ENCODE results near the gene NDNF.

NDNF gene

GRCh38 chr4:121072224-121073003 lies at the start of gene NDNF:
NDNF (minus strand) TSS chr4:121072535; CDS start chr4:121045837, 26,698 bp downstream.
- H3K9ac ChIP-seq (ENCODE audit: low read depth, low read length), result peak within 1 kb of the TSS; percentile 90
- H3K4me1 ChIP-seq (ENCODE audit: insufficient read depth, low read length), result 0 out of 2 replicates have a peak, but pooled peaks cover 8% of the 10 kb centered on the region
- H3K9me3 ChIP-seq (ENCODE audit: control insufficient read depth, insufficient read depth, low read length), result no peaks in the 10 kb centered on the region
- H3K36me3 ChIP-seq (ENCODE audit: insufficient read depth, low read length), result no peaks in the 10 kb centered on the region

DNA sequence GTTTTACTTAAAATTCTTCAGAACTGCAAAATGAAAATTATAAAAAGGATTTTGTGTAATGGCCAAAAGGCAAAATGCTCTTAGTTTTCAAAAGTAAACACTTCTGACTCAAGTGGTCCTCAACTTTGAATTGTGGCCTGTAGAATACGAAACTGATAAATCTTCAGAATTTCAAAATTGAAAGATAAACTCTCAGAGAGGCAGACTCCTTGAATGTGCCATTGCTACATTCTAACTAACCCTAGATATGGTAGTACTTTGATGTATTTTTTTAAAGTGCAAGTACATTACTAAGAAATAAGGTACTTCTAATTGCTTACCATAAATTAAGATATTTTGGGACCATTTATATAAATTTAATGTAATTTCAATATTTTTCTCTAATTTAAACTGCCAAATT lies 47.4 kb upstream of the NDNF start:
- Histone ChIP-seq H3K9me3 (ENCODE audit: control insufficient read depth, insufficient read depth, low read length) (no peaks in the 10 kb centered on the region), H3K4me1 (ENCODE audit: insufficient read depth, low read length) (no peaks in the 10 kb centered on the region), H3K9ac (ENCODE audit: low read depth, low read length) (no peak overlapping the region), H3K36me3 (ENCODE audit: insufficient read depth, low read length) (no peaks in the 10 kb centered on the region)

GRCh38 chr4:121118344-121118743 lies 46.0 kb upstream of the NDNF start:
- Histone ChIP-seq H3K9ac (ENCODE audit: low read depth, low read length) (no peak overlapping the region), H3K9me3 (ENCODE audit: control insufficient read depth, insufficient read depth, low read length) (no peaks in the 10 kb centered on the region), H3K36me3 (ENCODE audit: insufficient read depth, low read length) (no peaks in the 10 kb centered on the region), H3K4me1 (ENCODE audit: insufficient read depth, low read length) (no peaks in the 10 kb centered on the region)

GRCh38 chr4:121114756-121115155 lies 42.4 kb upstream of the NDNF start:
- no peaks in the 10 kb centered on the region for H3K36me3 ChIP-seq (ENCODE audit: insufficient read depth, low read length)
- no peaks in the 10 kb centered on the region for H3K4me1 ChIP-seq (ENCODE audit: insufficient read depth, low read length)
- H3K9ac ChIP-seq (ENCODE audit: low read depth, low read length), result no peak overlapping the region
- H3K9me3 ChIP-seq (ENCODE audit: control insufficient read depth, insufficient read depth, low read length), result peaks cover 2% of the 10 kb centered on the region; the same call in 1 of the 2 replicates

GRCh38 chr4:121112530-121112929 lies 40.2 kb upstream of the NDNF start:
- no peak overlapping the region for H3K9ac ChIP-seq (ENCODE audit: low read depth, low read length)
- no peaks in the 10 kb centered on the region for H3K36me3 ChIP-seq (ENCODE audit: insufficient read depth, low read length)
- H3K4me1 ChIP-seq (ENCODE audit: insufficient read depth, low read length), result no peaks in the 10 kb centered on the region
- peaks cover 2% of the 10 kb centered on the region; the same call in 1 of the 2 replicates for H3K9me3 ChIP-seq (ENCODE audit: control insufficient read depth, insufficient read depth, low read length)

DNA sequence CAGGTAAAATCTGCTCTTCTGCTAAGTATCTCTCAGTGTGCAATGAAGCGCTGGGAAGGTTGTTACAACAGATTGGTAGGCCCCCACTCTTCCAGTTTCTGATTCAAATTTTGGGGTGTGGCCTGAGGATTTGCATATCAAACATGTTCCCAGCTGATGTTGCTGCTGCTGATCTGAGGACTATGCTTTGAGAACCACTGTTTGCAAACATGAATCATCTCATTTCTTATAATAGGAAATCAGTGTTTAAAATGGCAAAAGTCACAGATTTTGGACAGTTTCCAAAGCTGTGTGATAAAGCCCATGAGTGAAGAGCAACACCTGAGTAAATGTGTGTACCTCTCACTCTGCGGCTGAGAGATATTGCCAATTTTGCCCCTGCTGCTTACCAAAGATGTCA lies 36.2 kb upstream of the NDNF start:
- no peaks in the 10 kb centered on the region for H3K36me3 ChIP-seq (ENCODE audit: insufficient read depth, low read length)
- H3K9ac ChIP-seq (ENCODE audit: low read depth, low read length), result no peak overlapping the region
- H3K9me3 ChIP-seq (ENCODE audit: control insufficient read depth, insufficient read depth, low read length), result peaks cover 2% of the 10 kb centered on the region; the same call in 1 of the 2 replicates
- no peaks in the 10 kb centered on the region for H3K4me1 ChIP-seq (ENCODE audit: insufficient read depth, low read length)

- Histone ChIP-seq H3K9ac (ENCODE audit: low read depth, low read length) (no peak overlapping the region), H3K4me1 (ENCODE audit: insufficient read depth, low read length) (no peaks in the 10 kb centered on the region), H3K9me3 (ENCODE audit: control insufficient read depth, insufficient read depth, low read length) (peaks cover 2% of the 10 kb centered on the region; the same call in 1 of the 2 replicates)
Observed at GRCh38 chr4:121107507-121107906, 35.2 kb upstream of the NDNF start.

DNA sequence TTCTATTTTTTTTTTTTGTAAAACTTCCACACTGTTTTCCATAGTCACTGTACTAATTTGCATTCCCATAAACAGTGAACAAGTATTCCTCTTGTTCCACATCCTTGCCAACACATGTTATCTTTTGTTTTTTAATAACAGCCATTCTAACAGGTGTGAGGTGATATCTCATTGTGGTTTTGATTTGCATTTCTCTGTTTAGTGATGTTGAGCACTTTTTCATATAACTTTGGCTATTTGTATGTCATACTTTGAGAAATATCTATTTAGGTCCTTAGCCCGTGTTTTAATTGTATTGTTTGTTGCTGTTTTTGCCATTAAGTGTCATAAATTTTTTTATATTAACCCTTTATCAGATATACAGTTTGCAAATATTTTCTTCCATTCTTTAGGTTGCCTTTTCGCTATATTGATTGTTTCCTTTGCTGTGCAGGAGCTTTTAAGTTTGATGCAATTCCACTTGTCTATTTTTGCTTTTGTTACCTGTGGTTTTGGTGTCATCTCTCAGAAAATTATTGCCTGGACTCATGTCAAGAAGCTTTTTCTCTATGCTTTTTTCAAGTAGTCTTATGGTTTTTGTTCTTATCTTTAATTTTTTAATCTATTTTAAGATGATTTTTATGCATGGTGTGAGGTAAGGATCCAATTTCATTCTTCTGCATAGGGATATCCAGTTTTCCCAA lies 27.9 kb upstream of the NDNF start:
- Histone ChIP-seq H3K36me3 (ENCODE audit: insufficient read depth, low read length) (no peaks in the 10 kb centered on the region), H3K4me1 (ENCODE audit: insufficient read depth, low read length) (no peaks in the 10 kb centered on the region), H3K9me3 (ENCODE audit: control insufficient read depth, insufficient read depth, low read length) (no peaks in the 10 kb centered on the region; the same call in 1 of the 2 replicates), H3K9ac (ENCODE audit: low read depth, low read length) (no peak overlapping the region)

More at GRCh38 chr4:121107507-121107906, 35.2 kb upstream of the NDNF start:
- no peaks in the 10 kb centered on the region for H3K36me3 ChIP-seq (ENCODE audit: insufficient read depth, low read length)

GRCh38 chr4:121098266-121098665 lies 25.9 kb upstream of the NDNF start:
- no peaks in the 10 kb centered on the region; the same call in 1 of the 2 replicates for H3K9me3 ChIP-seq (ENCODE audit: control insufficient read depth, insufficient read depth, low read length)

GRCh38 chr4:121096629-121097028 lies 24.3 kb upstream of the NDNF start:
- Histone ChIP-seq H3K36me3 (ENCODE audit: insufficient read depth, low read length) (no peaks in the 10 kb centered on the region), H3K4me1 (ENCODE audit: insufficient read depth, low read length) (no peaks in the 10 kb centered on the region), H3K9ac (ENCODE audit: low read depth, low read length) (no peak overlapping the region), H3K9me3 (ENCODE audit: control insufficient read depth, insufficient read depth, low read length) (no peaks in the 10 kb centered on the region)

More at GRCh38 chr4:121098266-121098665, 25.9 kb upstream of the NDNF start:
- Histone ChIP-seq H3K36me3 (ENCODE audit: insufficient read depth, low read length) (no peaks in the 10 kb centered on the region), H3K4me1 (ENCODE audit: insufficient read depth, low read length) (no peaks in the 10 kb centered on the region), H3K9ac (ENCODE audit: low read depth, low read length) (no peak overlapping the region)

DNA sequence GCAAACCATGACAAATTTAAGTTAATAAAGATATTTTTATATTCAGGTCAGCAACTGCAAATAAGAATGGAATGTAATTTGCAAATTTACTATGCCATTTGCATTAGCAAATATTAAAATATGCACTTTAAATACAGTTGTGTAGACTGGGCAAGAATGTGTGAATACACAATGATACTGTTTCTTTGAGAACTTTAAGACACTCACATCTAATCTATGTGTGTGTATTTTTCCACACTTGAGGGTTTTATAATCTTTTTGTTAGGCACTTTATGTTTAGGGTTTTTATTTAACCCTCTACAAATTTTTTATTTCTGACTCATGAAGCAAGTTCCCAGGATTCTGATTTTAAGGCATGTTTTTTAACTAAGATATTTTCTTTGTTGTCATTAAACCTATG lies 23.9 kb upstream of the NDNF start:
- H3K9ac ChIP-seq (ENCODE audit: low read depth, low read length), result no peak overlapping the region
- H3K4me1 ChIP-seq (ENCODE audit: insufficient read depth, low read length), result no peaks in the 10 kb centered on the region
- H3K9me3 ChIP-seq (ENCODE audit: control insufficient read depth, insufficient read depth, low read length), result no peaks in the 10 kb centered on the region
- no peaks in the 10 kb centered on the region for H3K36me3 ChIP-seq (ENCODE audit: insufficient read depth, low read length)

DNA sequence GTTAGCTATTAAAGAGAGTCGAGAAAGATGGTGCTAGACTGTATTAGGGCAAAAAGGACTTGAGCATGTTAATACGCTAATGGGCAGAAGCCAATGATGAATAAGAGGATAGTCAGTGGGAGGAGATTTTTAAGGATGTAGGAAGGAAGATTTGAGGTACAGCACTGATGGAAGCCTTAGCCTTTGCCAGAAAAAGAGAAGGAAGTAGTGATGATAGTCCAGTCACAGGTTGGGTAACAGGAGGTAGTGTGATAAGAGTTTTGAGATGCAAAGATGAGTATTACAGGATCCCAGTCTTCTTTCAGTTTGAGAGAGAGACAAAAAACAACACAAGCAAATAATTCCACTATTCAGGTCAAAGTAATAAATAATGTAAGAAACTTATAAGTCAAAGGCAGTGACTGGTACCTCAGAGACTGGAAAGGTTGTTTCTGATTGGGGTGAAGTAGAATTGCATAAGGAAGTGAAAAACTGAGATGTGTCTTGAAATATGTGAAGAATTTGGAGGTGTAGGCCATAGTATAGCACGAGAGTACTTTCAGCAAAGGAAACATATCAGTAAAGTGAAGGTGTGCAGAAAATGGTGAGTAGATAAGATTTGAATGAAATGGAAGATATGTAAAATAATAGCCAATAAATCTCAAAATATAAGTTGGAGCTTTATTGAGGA lies 22.1 kb upstream of the NDNF start:
- H3K36me3 ChIP-seq (ENCODE audit: insufficient read depth, low read length), result no peaks in the 10 kb centered on the region
- H3K9ac ChIP-seq (ENCODE audit: low read depth, low read length), result no peak overlapping the region
- H3K9me3 ChIP-seq (ENCODE audit: control insufficient read depth, insufficient read depth, low read length), result no peaks in the 10 kb centered on the region
- H3K4me1 ChIP-seq (ENCODE audit: insufficient read depth, low read length), result no peaks in the 10 kb centered on the region

- Histone ChIP-seq H3K9me3 (ENCODE audit: control insufficient read depth, insufficient read depth, low read length) (no peaks in the 10 kb centered on the region), H3K36me3 (ENCODE audit: insufficient read depth, low read length) (no peaks in the 10 kb centered on the region), H3K4me1 (ENCODE audit: insufficient read depth, low read length) (no peaks in the 10 kb centered on the region), H3K9ac (ENCODE audit: low read depth, low read length) (no peak overlapping the region)
Observed at GRCh38 chr4:121093261-121093660, 20.9 kb upstream of the NDNF start.

DNA sequence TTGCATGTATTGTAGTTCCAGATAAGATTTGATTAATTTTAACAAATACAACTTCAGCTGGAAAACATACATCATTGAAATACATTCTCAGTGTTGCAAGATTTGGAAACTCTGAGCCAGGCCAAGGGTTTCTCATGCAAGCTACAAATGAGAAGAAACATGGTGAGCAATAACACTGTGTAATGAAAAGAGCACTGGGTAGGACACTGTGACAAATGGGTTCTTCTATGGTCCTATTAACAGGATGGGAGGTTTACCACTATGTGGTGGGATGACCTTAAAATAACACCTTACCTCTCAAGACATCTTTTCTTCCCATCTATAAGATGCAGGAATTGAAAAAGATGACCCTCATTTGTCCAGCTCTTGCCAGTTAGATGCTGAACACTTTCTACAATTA lies 19.6 kb upstream of the NDNF start:
- no peaks in the 10 kb centered on the region for H3K36me3 ChIP-seq (ENCODE audit: insufficient read depth, low read length)
- H3K9ac ChIP-seq (ENCODE audit: low read depth, low read length), result no peak overlapping the region
- no peaks in the 10 kb centered on the region for H3K4me1 ChIP-seq (ENCODE audit: insufficient read depth, low read length)

More for the DNA sequence above, 19.6 kb upstream of the NDNF start:
- H3K9me3 ChIP-seq (ENCODE audit: control insufficient read depth, insufficient read depth, low read length), result no peaks in the 10 kb centered on the region
